NCI-H524 treated with DMSO at 0.1 percent for 48 hours (cell line): ENCODE measurements around the gene BCL6B.
"Not testable (repeated sequence)": the region's sequence is repeated elsewhere in the genome, so short reads cannot be mapped to it uniquely, and the experiment has no call there.

Source experiments
- DNase-seq: peaks from one replicate; lab custom pipeline; 2025; lab: John Stamatoyannopoulos, UW

BCL6B gene, protein sequence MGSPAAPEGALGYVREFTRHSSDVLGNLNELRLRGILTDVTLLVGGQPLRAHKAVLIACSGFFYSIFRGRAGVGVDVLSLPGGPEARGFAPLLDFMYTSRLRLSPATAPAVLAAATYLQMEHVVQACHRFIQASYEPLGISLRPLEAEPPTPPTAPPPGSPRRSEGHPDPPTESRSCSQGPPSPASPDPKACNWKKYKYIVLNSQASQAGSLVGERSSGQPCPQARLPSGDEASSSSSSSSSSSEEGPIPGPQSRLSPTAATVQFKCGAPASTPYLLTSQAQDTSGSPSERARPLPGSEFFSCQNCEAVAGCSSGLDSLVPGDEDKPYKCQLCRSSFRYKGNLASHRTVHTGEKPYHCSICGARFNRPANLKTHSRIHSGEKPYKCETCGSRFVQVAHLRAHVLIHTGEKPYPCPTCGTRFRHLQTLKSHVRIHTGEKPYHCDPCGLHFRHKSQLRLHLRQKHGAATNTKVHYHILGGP

DNA sequence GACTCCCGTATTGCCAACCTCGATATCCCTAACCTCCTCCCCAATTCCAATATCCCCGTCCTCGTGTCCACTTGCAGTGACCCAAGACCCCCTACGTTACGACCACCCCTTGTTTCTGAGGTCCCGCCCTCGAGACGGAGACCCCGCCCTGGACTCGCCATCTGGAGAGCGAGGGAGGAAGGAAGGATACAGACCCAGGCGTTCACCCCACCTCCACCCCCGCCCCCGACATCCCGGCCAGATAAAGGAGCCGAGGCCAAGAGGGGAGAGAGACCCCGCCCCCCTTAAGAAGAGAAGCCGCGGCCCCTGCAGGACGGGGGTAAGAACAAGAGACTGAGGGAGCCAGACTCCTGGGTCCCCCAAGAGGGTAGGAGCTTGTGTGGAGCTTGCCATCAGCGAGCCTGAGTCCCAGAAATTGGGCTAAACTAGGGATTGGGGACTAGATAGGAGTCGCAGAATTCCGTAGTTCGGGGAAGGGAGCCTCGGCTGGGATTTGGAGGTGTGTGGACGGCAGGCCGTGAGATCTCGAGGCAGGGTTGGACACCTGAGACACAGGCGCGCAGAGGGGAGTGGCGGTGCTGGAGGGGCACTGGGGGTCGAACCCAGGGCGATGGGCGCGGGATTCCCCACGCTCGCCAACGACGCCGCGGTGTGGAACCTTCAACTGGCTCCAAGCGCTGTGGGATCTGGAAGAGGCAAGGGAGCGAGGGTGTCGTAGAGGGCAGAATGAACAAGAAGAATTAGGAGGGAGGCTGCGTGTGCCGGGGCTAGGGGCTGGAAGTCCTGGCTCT is at the start of gene BCL6B:
Gene BCL6B, plus strand, starts transcription at position 270 of the 791 bp plus-strand sequence. CDS start 622 bp downstream, outside the sequence.
- no peak for DNase-seq

DNA sequence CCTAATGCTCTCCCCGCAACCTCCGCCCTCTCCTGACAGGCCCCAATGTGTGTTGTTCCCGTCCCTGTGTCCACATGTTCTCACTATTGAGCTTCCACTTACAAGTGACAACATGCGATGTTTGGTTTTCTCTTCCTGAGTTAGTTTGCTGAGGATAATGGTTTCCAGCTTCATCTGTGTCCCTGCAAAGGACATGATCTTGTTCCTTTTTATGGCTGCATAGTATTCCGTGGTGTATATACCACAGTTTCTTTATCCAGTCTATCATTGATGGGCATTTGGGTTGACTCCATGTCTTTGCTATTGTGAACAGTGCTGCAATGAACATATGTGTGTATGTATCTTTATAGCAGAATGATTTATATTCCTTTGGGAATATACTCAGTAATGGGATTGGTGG is 43.4 kb upstream of the BCL6B start:
- not testable (repeated sequence) for DNase-seq

DNA sequence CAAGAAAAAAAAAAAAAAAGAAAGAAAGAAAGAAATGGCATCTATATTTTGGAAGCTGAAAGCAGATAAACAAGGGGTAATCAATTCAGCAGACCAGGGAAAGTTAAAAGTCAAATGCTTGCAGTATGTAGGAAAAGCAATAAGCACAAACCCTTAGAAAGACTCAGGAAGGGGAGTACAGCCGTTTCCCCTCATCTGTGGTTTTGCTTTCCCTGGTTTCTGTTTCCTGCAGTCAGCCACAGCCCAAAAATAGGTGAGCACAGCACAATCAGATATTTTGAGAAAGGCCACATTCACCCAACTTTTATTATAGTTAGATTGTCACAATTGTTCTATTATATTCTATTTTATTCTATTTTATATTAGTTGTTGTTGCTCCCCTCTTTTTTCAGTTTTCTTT is 41.4 kb upstream of the BCL6B start:
- DNase-seq = no peak

DNA sequence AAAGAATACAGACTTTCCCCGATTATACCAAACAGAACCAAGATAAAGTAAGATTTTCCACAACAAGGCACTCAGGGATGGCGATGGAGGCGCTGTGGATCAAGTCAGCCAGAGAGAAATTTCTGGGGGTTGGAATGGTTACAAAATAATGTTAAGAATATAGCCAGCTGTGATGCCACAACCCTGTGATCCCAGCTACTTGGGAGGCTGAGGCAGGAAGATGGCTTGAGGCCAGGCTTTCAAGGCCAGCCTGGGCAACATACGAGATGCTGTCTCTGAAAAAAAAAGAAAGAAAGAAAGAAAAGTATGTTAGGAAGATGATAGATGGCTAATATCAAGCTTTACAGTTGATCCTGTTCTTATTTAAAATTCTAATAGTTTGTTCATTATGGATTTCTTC is 37.6 kb upstream of the BCL6B start:
- no peak for DNase-seq

DNA sequence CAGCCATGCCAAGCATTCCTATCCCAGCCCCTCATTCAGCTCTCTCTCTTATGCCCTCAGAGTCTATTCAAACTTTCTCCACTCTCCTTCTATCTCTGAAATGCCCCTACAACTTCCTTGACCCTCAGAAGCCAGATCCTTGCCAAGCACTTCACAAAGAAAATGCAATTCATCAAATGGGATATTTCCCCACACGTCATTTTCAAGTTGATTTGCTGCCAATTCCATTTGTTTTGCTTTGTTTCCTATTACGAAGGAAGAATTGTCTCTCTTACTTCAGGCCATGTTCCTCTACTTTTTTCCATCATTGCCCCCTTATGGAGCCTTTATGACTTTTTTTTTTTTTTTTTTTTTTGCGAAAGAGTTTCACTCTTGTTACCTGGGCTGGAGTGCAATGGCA is 36.2 kb upstream of the BCL6B start:
- no peak for DNase-seq

DNA sequence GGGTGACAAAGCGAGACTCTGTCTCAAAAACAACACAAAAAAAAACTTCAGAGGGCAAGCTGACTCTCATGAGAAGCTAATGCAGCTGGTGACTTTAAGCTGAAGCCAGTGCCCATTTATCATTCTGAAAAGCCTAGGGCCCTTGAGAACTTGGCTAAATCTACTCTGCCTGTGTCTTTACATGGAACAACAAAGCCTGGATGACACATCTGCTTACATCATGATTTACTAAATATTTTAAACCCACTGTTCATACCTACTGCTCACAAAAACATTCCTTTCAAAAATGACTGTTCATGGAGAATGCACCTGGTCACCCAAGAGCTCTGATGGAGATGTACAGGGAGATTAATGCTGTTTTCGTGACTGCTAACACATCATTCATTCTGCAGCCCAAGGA is 33.1 kb upstream of the BCL6B start:
- no peak for DNase-seq

DNA sequence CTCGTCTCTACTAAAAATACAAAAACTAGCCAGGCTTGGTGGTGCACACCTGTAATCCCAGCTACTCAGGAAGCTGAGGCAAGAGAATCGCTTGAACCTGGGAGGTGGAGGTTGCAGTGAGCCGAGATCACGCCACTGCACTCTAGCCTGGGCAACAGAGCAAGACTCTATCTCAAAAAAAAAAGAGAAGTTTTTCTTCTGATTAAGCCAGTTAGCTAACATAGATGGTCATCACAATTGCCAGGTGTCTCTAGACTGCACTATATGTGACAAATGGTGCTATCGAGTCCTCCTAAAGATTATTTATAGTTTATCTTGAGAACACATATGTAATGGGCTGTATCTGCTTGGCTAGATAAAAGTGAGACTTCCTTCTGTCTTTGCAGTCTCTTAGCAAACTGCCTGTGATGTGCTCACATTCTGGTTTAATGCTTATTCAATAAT is 29.2 kb upstream of the BCL6B start:
- DNase-seq = not testable (repeated sequence)

DNA sequence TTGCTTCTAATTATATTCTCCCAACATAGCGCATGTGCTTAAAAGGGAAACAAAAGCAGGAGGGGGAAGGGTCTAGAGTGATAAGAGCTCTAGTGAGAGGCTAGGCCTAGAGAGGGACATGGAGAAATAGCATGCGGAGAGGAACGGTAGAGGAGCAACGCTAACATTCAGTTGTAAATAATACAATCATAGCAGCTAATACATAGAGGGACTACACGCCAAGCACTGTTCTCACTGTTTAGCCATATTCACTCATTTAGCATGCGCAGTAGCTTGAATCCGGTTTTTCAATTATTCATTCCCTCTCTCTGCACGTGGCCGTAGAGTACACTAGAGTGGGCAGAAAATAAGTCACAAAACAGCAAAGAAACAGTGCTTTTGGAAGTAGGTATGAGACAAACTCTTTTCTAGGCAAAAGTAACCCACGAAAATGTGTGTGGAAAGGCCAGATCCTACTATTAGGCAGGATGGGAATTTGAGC is 28.7 kb upstream of the BCL6B start:
- DNase-seq = no peak

DNA sequence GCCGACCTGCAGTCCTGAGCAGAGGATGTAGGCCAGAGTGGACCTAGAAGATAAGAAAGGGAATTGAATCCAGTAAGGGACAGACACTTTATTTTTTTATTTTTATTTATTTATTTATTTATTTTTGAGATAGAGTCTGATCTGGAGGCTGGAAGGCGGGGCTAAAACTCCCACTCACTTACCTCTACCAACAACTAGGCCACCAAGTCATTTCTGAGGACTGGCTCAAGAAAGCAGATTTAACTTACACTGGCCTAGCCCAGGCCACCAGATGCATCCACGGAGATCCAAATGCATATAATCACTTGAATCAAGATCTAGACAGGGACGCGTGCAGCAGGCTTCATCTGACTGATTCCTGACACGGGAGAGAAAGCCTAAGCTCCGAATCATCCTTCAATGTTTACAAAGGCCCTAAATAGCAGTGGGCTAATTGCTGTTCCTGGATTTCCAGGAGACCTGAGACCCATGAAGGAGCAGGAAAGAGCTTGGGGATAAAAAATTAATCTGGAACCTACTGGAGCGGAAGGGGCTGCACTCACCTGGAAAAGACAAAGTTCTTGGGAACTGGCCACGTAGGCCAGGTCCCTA is 28.1 kb upstream of the BCL6B start:
- no peak for DNase-seq

DNA sequence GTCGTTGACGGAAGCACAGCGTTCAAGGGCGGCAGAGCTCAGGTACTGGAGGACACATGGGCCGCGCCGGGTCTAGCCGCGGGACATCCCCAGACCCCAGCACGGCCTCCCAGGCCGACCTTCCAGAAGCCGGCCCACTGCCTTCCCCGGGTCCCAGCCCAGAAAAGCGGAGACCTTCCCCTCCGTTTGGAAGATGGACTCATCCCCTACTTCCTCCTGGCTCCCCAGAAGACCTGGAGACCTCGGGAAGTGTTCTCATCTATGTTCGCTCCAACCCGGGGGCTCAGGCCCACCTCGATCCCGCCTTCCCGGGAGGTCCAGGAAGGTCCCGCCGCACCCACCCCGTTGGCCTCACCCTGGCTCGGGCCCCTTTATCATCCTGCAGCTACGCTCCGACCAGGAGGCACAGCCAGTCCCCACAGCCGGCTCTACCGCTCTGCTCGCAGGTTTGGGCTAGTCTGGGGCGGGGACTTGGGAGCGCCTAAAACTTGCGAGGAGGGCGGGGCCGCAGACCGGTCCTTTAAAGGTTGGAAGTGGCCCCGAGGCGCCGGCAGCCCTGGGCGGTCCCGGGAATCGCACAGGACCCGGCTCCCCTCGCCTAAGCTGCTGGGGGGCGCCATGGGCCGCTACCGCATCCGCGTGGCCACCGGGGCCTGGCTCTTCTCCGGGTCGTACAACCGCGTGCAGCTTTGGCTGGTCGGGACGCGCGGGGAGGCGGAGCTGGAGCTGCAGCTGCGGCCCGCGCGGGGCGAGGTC is 27.2 kb upstream of the BCL6B start, which contains the start of gene ALOX12:
Gene ALOX12, plus strand, starts transcription at position 550 of the 756 bp plus-strand sequence. Its CDS starts 69 bp downstream, at position 619.
- DNase-seq = no peak

DNA sequence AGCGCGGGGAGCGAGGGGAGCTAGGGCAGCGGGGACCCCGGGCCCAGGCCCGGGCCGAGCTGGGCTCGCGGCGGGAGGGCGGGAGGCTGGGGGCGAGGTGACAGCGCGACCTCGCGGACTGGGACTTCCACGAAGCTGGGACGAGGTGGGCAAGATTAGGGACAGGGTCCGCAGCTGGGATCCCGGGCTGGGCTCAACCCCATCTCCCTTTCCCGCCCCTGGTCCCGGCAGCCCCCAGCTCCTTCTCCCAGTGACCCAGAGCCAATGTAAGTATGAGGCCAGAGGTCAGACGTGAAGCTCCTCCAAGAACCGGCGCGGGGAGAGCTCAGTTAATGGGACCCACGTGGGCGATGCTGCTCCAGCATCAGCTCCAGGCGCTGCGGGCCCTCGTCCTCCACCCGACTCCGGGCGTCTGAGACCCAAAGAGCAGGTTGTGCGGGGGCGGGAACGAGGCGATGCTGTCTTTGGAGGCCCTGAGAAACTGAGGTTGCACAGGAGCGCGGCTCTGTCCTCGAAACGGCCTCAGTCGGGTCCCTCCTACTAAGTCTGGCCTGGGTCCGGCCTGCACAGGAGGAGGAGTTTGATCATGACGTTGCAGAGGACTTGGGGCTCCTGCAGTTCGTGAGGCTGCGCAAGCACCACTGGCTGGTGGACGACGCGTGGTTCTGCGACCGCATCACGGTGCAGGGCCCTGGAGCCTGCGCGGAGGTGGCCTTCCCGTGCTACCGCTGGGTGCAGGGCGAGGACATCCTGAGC is 26.4 kb upstream of the BCL6B start:
- no peak for DNase-seq

DNA sequence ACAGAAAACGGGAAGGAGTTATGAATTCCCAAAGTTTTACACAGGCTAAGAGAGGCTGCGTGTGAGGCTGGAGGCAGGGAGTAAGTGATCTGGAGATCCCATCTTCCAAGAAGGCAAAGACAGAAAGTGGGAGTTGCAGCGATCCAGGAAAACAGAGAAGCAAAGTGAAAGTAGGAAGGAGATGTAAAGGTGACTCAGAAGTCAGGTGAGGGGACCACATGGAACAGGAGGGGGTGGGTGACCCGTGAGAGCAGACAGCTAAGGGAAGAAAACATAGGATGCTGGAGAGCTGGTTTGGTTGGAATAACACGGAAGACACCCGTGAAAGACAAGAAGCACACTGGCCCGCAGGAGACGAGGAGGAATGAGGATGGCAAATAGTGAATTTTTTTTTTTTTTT is 25.7 kb upstream of the BCL6B start:
- no peak for DNase-seq

DNA sequence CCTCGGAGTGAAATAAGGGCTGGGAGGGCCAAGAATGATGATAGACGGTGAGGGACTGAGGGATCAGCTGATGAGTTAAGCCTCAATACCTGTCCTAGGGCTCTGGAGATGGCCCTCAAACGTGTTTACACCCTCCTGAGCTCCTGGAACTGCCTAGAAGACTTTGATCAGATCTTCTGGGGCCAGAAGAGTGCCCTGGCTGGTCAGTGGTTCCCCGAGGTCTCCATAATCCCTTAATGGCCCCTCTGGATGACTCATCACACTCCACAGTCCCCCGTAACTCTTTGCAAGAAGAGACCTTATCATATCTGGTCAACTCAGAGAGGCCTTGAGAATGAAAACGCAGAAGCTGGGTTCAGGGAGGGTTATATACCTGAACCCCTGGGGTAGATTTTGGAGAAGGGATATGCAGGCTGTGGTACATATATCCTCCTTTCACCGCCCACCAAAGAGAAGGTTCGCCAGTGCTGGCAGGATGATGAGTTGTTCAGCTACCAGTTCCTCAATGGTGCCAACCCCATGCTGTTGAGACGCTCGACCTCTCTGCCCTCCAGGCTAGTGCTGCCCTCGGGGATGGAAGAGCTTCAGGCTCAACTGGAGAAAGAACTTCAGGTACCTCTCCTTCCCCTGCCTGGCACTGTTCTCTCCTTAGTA is 23.9 kb upstream of the BCL6B start:
- DNase-seq = no peak

DNA sequence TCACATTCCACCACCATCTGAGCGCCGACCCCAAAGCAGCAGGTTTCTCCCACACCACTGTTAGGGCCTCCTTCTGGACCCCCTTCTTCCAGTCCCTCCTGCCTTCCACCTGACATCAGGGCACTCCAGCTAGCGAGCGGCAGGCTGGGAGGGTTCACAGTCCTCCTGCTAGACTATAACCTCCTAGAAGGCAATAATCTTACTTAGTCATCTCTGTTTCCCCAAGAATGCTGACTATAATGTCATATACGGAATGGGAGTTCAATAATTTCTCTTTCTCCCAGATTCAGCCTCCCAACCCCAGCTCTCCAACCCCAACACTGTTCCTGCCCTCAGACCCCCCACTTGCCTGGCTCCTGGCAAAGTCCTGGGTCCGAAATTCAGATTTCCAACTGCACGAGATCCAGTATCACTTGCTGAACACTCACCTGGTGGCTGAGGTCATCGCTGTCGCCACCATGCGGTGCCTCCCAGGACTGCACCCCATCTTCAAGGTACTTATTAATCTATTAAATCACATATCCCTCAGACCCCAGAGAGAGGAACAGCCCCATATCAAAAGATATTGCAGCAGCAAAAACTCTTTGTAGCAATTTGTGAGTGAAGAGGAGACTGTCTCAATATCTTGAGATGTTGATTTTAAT is 21.4 kb upstream of the BCL6B start:
- no peak for DNase-seq

DNA sequence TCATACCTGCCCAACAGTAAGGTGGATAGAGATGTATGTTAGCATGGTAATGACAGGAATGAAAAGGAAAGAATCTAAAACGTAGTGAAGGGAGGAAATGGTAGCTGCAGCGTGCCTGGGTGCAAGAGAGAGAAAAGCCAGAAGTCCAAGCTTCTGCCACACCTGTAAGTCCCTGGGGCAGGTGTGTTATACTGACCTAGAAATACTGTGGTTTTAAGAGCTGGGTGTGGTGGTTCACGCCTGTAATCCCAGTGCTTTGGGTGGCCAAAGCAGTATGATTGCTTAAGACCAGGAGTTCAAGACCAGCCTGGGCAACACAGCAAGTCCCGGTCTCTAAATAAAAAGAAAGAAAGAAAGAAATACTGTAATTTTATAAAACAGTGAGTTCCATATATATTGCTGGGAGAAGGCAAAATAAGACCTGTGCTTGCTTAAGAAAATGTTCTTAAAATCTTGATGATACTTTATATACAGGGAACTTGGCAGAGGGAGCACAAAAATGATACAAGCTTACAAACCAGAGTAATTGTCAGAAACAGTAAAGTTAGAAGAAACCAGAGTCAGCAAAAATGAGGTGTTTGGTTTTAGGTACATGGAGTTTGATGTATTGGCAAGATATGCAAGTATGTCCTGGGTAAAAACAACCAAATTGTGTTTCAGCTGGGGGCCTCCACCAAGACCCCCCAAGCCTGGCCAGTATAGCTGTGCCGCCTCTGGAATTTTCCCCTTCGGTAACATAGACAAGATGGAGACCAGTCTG is 20.4 kb upstream of the BCL6B start:
- no peak for DNase-seq

DNA sequence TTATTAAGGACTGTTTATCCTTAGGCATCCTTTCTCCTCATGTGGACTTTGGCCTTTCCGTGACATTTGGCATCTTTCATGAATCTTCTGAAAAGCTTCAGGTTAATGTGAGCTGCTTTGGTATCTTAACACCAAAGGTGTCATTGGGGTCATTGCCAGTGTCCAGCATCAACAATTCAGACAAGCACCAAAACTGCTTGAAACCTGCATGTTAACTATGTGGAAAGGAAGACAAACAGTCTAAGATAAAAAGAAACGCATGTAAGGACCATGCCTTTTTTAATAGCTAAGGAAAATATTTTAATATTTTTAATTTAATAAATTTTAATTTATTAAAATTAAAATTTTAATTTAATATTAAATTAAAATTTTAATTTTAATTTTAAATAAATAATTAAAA is 19.1 kb upstream of the BCL6B start:
- DNase-seq = no peak

DNA sequence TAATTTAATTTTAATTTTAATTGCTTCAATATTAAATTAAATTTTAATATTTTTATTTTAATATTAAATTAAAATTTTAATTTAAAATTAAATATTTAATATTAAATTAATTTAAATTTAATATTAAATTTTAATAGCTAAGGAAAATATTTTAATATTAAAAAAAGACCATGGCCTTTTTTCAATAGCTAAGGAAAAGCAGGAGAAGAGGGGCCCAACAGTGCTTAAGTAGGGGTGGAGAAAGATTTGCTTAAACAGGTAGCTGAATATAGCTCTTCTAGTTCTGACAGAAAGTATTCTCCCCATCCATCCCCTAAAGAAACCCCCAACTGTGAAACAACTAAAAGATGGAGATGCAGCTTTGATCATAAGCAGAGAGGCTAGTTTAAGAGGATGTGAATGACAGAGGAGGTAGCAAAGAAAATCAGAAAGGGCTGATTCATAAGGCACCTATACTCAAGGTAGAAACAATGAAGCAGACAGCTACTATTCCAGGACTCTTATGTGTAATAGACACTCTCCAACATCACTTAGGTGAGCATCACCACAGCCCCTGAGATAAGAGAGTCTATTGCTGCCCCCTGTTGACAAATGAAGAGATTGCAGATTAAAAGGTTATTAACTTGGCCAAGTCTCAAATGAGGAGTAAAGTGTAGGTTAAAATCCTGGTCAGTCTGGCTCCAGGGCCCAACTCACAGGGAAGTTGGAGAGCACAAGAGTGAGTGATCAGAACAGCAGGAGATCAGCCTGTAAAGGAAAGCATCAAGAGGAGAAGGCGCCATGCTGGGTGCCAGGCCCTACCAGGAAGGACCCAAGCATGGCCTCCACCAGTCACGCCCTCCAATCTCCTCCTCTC is 18.2 kb upstream of the BCL6B start:
- DNase-seq = no peak

DNA sequence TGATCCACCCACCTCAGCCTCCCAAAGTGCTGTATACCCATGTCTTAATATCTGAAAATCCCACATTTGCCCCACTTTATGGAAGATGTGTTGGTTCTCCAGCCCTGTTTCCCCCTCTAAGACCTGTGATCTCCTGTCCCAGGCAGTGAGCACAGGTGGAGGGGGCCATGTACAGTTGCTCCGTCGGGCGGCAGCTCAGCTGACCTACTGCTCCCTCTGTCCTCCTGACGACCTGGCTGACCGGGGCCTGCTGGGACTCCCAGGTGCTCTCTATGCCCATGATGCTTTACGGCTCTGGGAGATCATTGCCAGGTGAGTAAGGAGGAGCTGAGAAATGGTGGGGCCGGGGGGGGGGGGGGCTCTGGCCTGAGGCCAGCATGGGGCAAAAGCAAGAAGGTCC is 17.1 kb upstream of the BCL6B start:
- DNase-seq = no peak
